ENCODE results near the gene TNFRSF14. TPM values are rescaled to one million over a fixed set of nuclear protein-coding genes. Genes with fewer than 3 reads are reported as not detected.
A peak's percentile ranks its signal among the peaks of the same experiment; 100 is the strongest.
"Not testable (repeated sequence)": the region's sequence is repeated elsewhere in the genome, so short reads cannot be mapped to it uniquely, and the experiment has no call there.

TNFRSF14 gene
- total RNA-seq, 2 donors from 2014 or later: 141 to 175 TPM

GRCh38 chr1:2564006-2564814 is 8.0 kb downstream of the TNFRSF14 start:
- peaks cover 3% of the 10 kb centered on the region in 2 donors for H3K36me3 Mint-ChIP-seq (ENCODE audit: insufficient read depth in 2 of 2)
- ATAC-seq (replicated peaks in 1 of 2) (no peak), DNase-seq (no peak)
- H3K4me3 Mint-ChIP-seq: no peak overlapping the region
- H3K9me3 Mint-ChIP-seq: no peaks in the 10 kb centered on the region
- H3K27me3 Mint-ChIP-seq (ENCODE audit: low read depth): no peaks in the 10 kb centered on the region
- H3K4me1 Mint-ChIP-seq (ENCODE audit: low read depth): peaks cover 10% of the 10 kb centered on the region
- no peak overlapping the region for H3K27ac Mint-ChIP-seq

DNA sequence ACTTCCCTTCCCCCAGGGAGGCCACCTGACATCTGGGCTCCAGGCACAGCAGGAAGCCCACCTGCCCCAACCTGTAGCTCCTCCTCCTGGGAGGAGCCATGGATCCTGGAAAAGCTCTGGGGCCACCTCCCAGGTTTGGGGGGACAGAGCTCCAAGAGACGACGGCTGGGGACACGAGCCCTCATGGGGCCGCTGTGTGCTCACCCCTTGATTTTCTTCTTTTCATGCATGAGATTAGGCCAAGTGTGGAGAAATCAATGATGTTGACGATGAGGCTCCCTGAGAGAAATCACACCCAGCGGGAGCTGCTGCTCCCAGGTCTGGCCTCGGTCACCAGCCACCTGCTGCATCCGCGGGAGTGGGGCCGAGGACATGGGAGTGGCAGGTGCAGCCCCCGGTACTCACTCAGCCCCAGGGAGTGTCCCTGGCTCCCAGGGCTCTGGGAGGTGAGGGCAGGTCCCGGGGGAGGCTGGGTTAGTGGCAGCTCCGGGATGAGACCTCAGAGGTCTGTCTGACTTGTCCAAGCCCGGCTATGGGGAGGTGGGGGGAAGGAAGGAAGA is 8.7 kb downstream of the TNFRSF14 start:
- Mint-ChIP-seq H3K36me3 (ENCODE audit: insufficient read depth in 2 of 2) (peaks cover 3% of the 10 kb centered on the region in 2 donors), H3K4me1 (ENCODE audit: low read depth) (peaks cover 10% of the 10 kb centered on the region), H3K27me3 (ENCODE audit: low read depth) (no peaks in the 10 kb centered on the region), H3K9me3 (no peaks in the 10 kb centered on the region), H3K27ac (no peak overlapping the region), H3K4me3 (no peak overlapping the region)
- ATAC-seq (replicated peaks in 1 of 2) (no peak), DNase-seq (no peak)

DNA sequence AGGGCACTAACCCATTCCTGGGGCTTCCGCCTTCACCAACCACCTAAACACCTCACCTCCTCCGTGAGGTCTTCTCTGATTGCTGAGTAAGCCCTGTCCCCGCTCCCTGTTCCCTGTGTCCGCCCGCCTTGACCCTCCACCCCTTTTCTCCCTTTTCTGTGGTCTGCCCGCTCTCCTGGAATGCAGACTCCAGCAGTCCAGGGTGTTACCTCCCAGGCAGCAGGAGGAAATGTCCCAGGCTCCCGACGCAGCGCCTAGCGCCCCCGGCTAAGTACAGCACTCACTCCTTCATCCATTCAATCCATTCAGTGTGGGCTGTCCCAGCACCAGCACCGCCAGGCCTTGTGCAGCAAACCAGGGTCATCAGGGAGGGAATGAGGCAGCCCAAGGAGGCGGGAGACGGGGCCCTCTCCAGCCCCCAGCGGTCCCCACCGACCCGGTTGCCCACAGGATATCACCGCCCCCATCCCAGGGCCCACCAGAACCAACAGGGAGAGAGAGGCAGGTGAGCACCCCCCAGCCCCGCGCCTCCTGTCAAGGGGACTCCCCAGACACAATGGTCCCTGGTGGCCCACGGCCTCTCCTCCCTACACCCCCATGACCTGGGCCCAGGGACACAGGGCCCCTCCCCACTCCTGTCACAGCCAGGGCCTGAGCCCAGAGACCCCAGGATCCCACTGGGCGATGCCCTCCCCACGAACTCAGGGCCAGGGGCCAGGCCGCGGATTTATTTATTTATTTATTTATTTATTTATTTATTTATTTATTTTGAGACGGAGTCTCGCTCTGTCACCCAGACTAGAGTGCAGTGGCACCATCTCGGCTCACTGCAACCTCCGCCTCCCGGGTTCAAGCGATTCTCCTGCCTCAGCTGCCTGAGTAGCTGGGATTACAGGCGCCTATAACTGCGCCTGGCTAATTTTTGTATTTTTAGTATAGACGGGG is 10.2 kb downstream of the TNFRSF14 start:
- ATAC-seq (replicated peaks in 1 of 2): no peak

DNA sequence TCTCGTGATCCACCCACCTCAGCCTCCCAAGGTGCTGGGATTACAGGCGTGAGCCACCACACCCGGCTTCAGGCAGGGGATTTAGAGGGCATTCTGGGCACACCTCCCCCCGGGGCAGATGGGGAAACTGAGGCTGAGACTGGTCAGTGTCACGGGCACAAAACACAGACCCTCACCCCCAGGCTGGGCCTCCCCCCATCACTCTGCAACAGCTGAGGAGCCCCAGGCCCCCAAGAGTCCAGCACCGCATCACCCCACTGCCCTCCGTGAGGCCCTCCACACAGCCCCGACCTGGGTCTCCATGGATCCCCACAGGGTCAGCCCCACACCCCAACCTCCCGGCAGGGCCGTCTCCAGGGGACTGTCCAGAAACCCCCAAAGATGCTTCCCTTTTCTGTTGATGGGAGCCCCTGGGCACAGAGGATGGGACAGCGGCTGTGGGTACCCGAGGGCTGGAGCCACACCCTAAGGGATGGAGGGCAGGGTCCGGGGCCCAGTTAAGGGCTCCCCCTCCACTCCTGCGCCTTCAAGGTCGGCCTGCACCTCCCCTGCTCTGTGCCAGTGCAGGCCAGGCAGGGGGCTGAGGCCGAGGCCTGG is 11.0 kb downstream of the TNFRSF14 start:
- Mint-ChIP-seq H3K27me3 (ENCODE audit: low read depth) (no peaks in the 10 kb centered on the region), H3K36me3 (ENCODE audit: insufficient read depth in 2 of 2) (peaks cover 0 to 2% of the 10 kb centered on the region in 2 donors)
- ATAC-seq (replicated peaks in 1 of 2): peak in 1 of 2 donors; percentile 17

More for the DNA sequence above, 10.2 kb downstream of the TNFRSF14 start:
- Mint-ChIP-seq H3K9me3 (no peaks in the 10 kb centered on the region), H3K4me1 (ENCODE audit: low read depth) (peaks cover 7% of the 10 kb centered on the region), H3K27me3 (ENCODE audit: low read depth) (no peaks in the 10 kb centered on the region), H3K27ac (no peak overlapping the region), H3K4me3 (no peak overlapping the region), H3K36me3 (ENCODE audit: insufficient read depth in 2 of 2) (peaks cover under 1 to 2% of the 10 kb centered on the region in 2 donors)
- no peak for DNase-seq

GRCh38 chr1:2568187-2568816 is 12.1 kb downstream of the TNFRSF14 start:
- H3K27ac Mint-ChIP-seq; H3K27me3 Mint-ChIP-seq (ENCODE audit: low read depth); H3K4me3 Mint-ChIP-seq; DNase-seq; H3K9me3 Mint-ChIP-seq; H3K4me1 Mint-ChIP-seq (ENCODE audit: low read depth); H3K36me3 Mint-ChIP-seq (ENCODE audit: insufficient read depth in 2 of 2): not testable (repeated sequence)
- ATAC-seq (replicated peaks in 1 of 2): peak in 1 of 2 donors; percentile 22

More for the DNA sequence above, 11.0 kb downstream of the TNFRSF14 start:
- Mint-ChIP-seq H3K4me3 (no peak overlapping the region), H3K4me1 (ENCODE audit: low read depth) (peaks cover 5% of the 10 kb centered on the region), H3K27ac (no peak overlapping the region), H3K9me3 (no peaks in the 10 kb centered on the region)
- no peak for DNase-seq

GRCh38 chr1:2569060-2569459 is 12.9 kb downstream of the TNFRSF14 start:
- H3K27ac Mint-ChIP-seq: no peak overlapping the region
- H3K27me3 Mint-ChIP-seq (ENCODE audit: low read depth): no peaks in the 10 kb centered on the region
- H3K36me3 Mint-ChIP-seq (ENCODE audit: insufficient read depth in 2 of 2): peaks cover 17% of the 10 kb centered on the region in 2 donors
- ATAC-seq (replicated peaks in 1 of 2) (no peak), DNase-seq (no peak)
- H3K4me1 Mint-ChIP-seq (ENCODE audit: low read depth): peaks cover 5% of the 10 kb centered on the region
- peaks cover 13 to 14% of the 10 kb centered on the region in 2 donors for H3K9me3 Mint-ChIP-seq
- H3K4me3 Mint-ChIP-seq: no peak overlapping the region

DNA sequence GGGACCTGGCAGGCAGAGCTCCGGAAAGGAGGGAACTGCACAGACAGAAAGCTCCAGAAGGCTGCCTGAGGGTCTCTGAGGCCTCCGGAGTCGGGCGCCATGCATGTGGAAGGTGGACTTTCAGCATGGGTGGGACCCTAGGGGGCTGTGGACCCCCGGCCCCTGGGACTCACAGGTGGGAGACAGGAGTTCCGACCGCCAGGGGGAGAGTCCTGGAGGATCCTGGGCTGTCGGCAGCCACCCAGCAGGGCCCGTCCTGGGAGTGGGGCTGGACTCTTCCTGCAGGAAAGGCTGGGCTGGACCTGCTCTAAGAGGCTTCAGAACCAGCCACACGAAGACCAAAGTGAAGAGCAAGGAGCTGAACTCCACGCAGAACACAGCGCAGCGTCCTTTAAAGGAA is 13.5 kb downstream of the TNFRSF14 start:
- not testable (repeated sequence) for DNase-seq; ATAC-seq (replicated peaks in 1 of 2); H3K27ac Mint-ChIP-seq; H3K4me3 Mint-ChIP-seq; H3K27me3 Mint-ChIP-seq (ENCODE audit: low read depth); H3K4me1 Mint-ChIP-seq (ENCODE audit: low read depth)
- H3K9me3 Mint-ChIP-seq: peaks cover 13 to 19% of the 10 kb centered on the region in 2 donors
- peaks cover 19 to 20% of the 10 kb centered on the region in 2 donors for H3K36me3 Mint-ChIP-seq (ENCODE audit: insufficient read depth in 2 of 2)

DNA sequence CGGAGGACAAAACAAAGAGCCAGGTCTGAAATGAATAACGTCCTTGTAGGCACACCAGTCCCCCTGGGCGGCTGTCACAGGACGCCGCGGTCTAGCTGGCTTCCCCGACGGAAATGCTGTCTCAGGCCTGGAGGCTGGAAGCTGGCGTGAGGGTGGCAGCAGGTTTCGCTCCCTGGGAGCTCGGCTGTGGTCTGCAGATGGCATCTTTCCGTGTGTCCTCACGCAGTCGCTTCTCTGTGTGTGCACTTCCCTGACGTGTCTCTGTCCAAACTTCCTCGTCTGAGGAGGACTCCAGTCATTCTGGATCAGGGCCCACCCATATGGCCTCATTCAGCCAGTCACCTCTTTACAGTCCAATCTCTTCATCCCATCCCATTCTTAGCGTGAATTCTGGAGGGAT is 14.2 kb downstream of the TNFRSF14 start:
- Mint-ChIP-seq H3K27me3 (ENCODE audit: low read depth) (no peaks in the 10 kb centered on the region), H3K9me3 (peaks cover 13 to 19% of the 10 kb centered on the region in 2 donors), H3K36me3 (ENCODE audit: insufficient read depth in 2 of 2) (peaks cover 19 to 20% of the 10 kb centered on the region in 2 donors), H3K4me3 (no peak overlapping the region), H3K27ac (no peak overlapping the region), H3K4me1 (ENCODE audit: low read depth) (no peaks in the 10 kb centered on the region)
- DNase-seq: no peak
- ATAC-seq (replicated peaks in 1 of 2): no peak

- Mint-ChIP-seq H3K36me3 (ENCODE audit: insufficient read depth in 2 of 2) (peaks cover 19 to 20% of the 10 kb centered on the region in 2 donors), H3K27ac (no peak overlapping the region), H3K27me3 (ENCODE audit: low read depth) (no peaks in the 10 kb centered on the region), H3K4me1 (ENCODE audit: low read depth) (peaks cover 5% of the 10 kb centered on the region), H3K9me3 (peaks cover 13 to 19% of the 10 kb centered on the region in 2 donors), H3K4me3 (no peak overlapping the region)
- ATAC-seq (replicated peaks in 1 of 2) (no peak), DNase-seq (no peak)
Measured at GRCh38 chr1:2571348-2571747, 15.2 kb downstream of the TNFRSF14 start.

- Mint-ChIP-seq H3K4me3 (no peak overlapping the region), H3K4me1 (ENCODE audit: low read depth) (peaks cover 23% of the 10 kb centered on the region), H3K9me3 (peaks cover 13 to 19% of the 10 kb centered on the region in 2 donors), H3K27ac (peak overlapping the region; percentile 13), H3K27me3 (ENCODE audit: low read depth) (no peaks in the 10 kb centered on the region), H3K36me3 (ENCODE audit: insufficient read depth in 2 of 2) (peaks cover 19 to 20% of the 10 kb centered on the region in 2 donors)
- ATAC-seq (replicated peaks in 1 of 2): no peak
- DNase-seq: no peak
Measured at GRCh38 chr1:2573250-2573920, 17.2 kb downstream of the TNFRSF14 start.

GRCh38 chr1:2574350-2574749 is 18.2 kb downstream of the TNFRSF14 start:
- Mint-ChIP-seq H3K27ac (peak overlapping the region; percentile 13), H3K4me3 (no peak overlapping the region), H3K4me1 (ENCODE audit: low read depth) (peaks cover 33% of the 10 kb centered on the region), H3K9me3 (peaks cover 13 to 21% of the 10 kb centered on the region in 2 donors), H3K27me3 (ENCODE audit: low read depth) (no peaks in the 10 kb centered on the region), H3K36me3 (ENCODE audit: insufficient read depth in 2 of 2) (peaks cover 20 to 22% of the 10 kb centered on the region in 2 donors)
- DNase-seq: no peak
- ATAC-seq (replicated peaks in 1 of 2): no peak
